ENCODE data around the gene FHOD3.

GRCh38 chr18:36578871-36579710, 281.6 kb downstream of the FHOD3 start:
- TF ChIP-seq CTCF (conservative IDR thresholded peaks at IDR 0.05 in 1 of 2, IDR thresholded peaks at IDR 0.05 in 1 of 2; ENCODE audit: extremely low read depth in 1 of 2, insufficient read depth in 1 of 2, low read depth in 1 of 2, low read length in 2 of 2) (no peak), EZH2 (IDR thresholded peaks at IDR 0.05; ENCODE audit: borderline replicate concordance, low read length) (no peak)

All from mammary epithelial cell (primary cell).